Vagina (tissue), 2 donors: Measurements from ENCODE around the gene TTC34.
"Not testable (repeated sequence)": the region's sequence is repeated elsewhere in the genome, so short reads cannot be mapped to it uniquely, and the experiment has no call there.

Experiments used
- POLR2A ChIP-seq, 2 donors: fragments of 450-650 bp; IDR thresholded peaks; one replicate each; pipeline ENCODE4 v1.6.1; 2017; ENCODE audit warnings: antibody characterized with exemption in 2 of 2, mild to moderate bottlenecking in 2 of 2, moderate library complexity in 2 of 2
- POLR2AphosphoS5 ChIP-seq, 2 donors: sonication (generic); formaldehyde crosslinking; IDR thresholded peaks; one replicate each; pipeline ENCODE4 v1.9.0; 2017; ENCODE audit warnings: antibody characterized with exemption in 2 of 2, mild to moderate bottlenecking in 2 of 2, low read depth in 1 of 2; ENCODE audit not compliant: insufficient read depth in 1 of 2
- TF ChIP-seq, protein P1 (sequence below), 3 experiments: fragments of 450-650 bp in 2 of 3; fragments of 200-600 bp in 1 of 3; sonication (generic) in 1 of 3; IDR thresholded peaks; one replicate each; pipeline ENCODE4 v1.5.1; 2017 to 2019; ENCODE audit warnings: antibody characterized with exemption in 3 of 3, mild to moderate bottlenecking in 2 of 3, moderate library complexity in 2 of 3

DNA sequence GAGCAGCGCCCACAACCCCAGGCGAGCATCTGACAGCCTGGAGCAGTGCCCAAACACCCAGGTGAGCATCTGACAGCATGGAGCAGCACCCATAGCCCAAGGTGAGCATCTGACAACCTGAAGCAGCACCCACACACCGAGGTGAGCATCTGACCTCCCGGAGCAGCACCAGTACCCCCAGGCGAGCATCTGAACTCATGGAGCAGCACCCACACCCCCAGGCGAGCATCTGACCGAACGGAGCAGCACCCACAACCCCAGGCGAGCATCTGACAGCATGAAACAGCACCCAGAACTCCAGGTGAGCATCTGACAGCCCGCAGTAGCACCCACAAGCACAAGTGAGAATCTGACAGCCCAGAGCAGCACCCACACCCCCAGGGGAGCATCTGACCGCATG, 129.8 kb downstream of the TTC34 start:
- TF ChIP-seq, protein P1, sequence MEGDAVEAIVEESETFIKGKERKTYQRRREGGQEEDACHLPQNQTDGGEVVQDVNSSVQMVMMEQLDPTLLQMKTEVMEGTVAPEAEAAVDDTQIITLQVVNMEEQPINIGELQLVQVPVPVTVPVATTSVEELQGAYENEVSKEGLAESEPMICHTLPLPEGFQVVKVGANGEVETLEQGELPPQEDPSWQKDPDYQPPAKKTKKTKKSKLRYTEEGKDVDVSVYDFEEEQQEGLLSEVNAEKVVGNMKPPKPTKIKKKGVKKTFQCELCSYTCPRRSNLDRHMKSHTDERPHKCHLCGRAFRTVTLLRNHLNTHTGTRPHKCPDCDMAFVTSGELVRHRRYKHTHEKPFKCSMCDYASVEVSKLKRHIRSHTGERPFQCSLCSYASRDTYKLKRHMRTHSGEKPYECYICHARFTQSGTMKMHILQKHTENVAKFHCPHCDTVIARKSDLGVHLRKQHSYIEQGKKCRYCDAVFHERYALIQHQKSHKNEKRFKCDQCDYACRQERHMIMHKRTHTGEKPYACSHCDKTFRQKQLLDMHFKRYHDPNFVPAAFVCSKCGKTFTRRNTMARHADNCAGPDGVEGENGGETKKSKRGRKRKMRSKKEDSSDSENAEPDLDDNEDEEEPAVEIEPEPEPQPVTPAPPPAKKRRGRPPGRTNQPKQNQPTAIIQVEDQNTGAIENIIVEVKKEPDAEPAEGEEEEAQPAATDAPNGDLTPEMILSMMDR (IDR thresholded peaks at IDR 0.05), result not testable (repeated sequence)
- TF ChIP-seq POLR2A (IDR thresholded peaks at IDR 0.05); POLR2AphosphoS5 (IDR thresholded peaks at IDR 0.05; ENCODE audit: insufficient read depth in 1 of 2, low read depth in 1 of 2): not testable (repeated sequence)
